Uterus (tissue), 2 donors: ENCODE measurements around the gene COQ8B.

Experiments
- POLR2A ChIP-seq, 2 donors: fragments of 450-650 bp; IDR thresholded peaks; one replicate each; pipeline ENCODE4 v1.6.1; 2016; ENCODE audit warnings: antibody characterized with exemption in 2 of 2, mild to moderate bottlenecking in 1 of 2, moderate library complexity in 1 of 2
- TF ChIP-seq, protein P1 (sequence below), 4 experiments: fragments of 200-600 bp in 2 of 4; fragments of 450-650 bp in 2 of 4; sonication (generic) in 2 of 4; IDR thresholded peaks; one replicate each; pipeline ENCODE4 v1.5.1; 2016 to 2019; ENCODE audit warnings: antibody characterized with exemption in 4 of 4, mild to moderate bottlenecking in 2 of 4, moderate library complexity in 1 of 4

- TF ChIP-seq, protein P1, sequence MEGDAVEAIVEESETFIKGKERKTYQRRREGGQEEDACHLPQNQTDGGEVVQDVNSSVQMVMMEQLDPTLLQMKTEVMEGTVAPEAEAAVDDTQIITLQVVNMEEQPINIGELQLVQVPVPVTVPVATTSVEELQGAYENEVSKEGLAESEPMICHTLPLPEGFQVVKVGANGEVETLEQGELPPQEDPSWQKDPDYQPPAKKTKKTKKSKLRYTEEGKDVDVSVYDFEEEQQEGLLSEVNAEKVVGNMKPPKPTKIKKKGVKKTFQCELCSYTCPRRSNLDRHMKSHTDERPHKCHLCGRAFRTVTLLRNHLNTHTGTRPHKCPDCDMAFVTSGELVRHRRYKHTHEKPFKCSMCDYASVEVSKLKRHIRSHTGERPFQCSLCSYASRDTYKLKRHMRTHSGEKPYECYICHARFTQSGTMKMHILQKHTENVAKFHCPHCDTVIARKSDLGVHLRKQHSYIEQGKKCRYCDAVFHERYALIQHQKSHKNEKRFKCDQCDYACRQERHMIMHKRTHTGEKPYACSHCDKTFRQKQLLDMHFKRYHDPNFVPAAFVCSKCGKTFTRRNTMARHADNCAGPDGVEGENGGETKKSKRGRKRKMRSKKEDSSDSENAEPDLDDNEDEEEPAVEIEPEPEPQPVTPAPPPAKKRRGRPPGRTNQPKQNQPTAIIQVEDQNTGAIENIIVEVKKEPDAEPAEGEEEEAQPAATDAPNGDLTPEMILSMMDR (IDR thresholded peaks at IDR 0.05): no peak
- no peak for TF ChIP-seq POLR2A (IDR thresholded peaks at IDR 0.05)
Observed at GRCh38 chr19:40733149-40733548, 16.5 kb upstream of the COQ8B start.
